Uterus (tissue), 2 donors: ENCODE data around the gene SHROOM1.

Experiments
- CTCF ChIP-seq, 4 experiments: fragments of 200-600 bp in 2 of 4; fragments of 450-650 bp in 2 of 4; sonication (generic) in 2 of 4; IDR thresholded peaks; one replicate each; pipeline ENCODE4 v1.5.1; 2016 to 2019; ENCODE audit warnings: antibody characterized with exemption in 4 of 4, mild to moderate bottlenecking in 2 of 4, moderate library complexity in 1 of 4
- POLR2A ChIP-seq, 2 donors: fragments of 450-650 bp; IDR thresholded peaks; one replicate each; pipeline ENCODE4 v1.6.1; 2016; ENCODE audit warnings: antibody characterized with exemption in 2 of 2, mild to moderate bottlenecking in 1 of 2, moderate library complexity in 1 of 2

- TF ChIP-seq CTCF (IDR thresholded peaks at IDR 0.05): no peak
- TF ChIP-seq POLR2A (IDR thresholded peaks at IDR 0.05): no peak
Observed at GRCh38 chr5:132772291-132773070, 58.0 kb downstream of the SHROOM1 start.
